Hematopoietic multipotent progenitor cell treated with erythropoietin and hydrocortisone succinate and interleukin-3 and kit ligand, for 6 days (in vitro differentiated cells): Measurements from ENCODE around the gene CBX8.
A peak's percentile ranks its signal among the peaks of the same experiment; 100 is the strongest.

Source experiments
- DNase-seq: peaks from one replicate; pipeline ENCODE4 v3.0.0-alpha.2; 2015

CBX8 gene

DNA sequence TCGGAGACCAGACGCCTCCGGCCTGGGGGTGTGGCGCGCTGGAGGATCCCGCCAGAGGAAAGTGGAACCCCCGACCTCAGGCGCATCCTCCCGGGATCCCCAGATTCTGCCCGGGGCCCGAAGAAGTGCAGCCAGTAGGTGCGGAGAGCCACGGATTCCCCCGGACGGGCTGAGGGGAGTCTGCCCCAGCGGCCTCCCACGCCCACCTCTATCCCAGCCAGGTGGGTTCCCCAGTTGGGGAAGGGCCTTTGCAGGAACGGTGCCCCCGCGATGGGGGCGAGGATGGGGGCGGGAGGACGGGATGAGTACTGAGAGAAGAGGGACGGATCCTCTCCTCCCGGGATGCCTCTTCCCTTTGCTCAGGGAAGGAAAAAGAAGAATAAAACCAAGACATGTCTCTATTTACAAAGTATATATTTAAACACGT lies 5.1 kb downstream of the CBX8 start:
- no peak for DNase-seq

DNA sequence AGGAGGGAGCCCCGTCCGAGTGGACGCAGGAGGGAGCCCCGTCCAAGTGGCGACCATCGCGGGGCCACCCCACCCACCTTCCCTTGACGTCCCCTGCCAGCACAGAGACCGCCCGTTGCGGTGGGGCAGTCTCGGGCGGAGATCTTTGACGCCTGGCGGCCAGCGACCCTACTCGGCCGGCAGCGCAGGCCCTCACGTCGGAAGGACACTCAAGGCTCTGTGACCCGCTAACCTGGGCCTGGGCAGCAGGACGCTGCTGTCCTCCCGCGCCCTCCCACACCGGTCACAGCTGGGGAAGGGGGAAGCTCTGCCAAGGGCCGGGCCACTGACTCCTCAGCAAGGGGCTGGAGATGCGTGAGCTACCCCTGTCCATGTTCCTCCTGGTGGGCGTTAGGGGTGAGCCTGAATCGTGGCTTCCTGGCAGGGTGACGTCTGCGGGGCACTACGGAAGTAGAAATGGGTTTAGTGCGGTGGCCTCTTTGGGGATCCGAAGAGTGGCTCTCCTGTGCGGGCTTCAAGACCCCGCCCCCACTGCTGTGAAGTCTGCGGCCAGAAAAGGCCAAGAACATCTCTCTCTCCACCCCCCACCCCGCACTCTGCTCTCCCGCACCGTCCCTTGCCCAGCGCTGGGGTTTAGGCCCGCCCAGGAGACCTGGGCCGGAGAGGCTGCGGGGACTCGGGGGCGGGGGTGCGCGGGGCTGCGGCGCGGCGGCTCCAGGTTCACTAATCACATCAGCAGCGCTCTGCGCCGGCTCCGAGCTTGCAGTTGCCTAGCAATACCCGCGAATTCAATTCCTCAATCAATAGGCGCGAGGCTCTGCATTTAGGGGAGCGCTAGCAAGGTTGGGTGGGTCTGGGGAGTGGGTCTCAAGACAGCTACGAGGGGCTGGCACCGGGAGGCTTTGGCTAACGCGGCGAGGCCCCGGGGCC lies 5.8 kb downstream of the CBX8 start:
- DNase-seq, result peak; percentile 24

DNA sequence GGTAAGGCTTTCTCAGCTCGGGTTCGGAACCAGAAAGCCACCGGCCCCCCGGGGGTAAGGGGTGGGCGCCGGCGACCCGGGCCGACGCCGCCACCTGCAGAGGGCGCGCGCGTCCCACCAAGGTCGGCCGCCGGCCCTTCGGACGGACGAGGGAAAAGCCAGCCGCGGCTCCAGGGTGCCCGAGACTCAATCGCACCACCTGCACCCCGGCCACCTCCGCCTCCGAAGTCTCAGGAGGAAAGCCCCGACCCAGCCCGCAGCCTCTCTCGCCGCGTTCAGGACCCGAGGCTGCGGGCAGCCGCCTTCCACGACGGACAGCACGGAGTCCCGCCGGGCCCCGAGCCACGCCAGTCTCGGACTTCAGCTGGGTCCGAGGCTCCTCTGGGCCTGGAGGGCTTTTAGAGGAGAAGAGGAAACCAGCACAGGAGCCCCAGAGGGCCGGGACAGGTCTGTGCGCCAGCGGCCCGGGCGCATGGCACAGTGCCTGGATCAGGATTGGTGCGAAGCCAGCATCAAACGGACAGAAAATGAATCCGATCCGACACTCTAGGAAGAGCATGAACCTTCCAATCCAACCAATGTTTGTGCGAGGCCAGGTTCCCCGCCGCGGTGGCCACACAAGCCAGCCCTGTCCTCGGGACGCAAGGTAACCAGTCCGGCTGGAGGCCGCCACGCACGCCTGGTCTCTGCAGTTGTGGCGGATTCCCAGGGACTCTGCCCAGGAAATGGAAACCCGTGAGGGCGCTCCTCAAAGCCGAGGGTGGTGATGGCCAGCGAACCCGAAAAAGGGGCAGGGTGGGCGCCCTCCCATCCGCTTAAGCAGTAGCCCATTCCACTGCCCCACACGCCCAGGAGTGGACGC lies 6.7 kb downstream of the CBX8 start:
- DNase-seq, result peak; percentile 65

DNA sequence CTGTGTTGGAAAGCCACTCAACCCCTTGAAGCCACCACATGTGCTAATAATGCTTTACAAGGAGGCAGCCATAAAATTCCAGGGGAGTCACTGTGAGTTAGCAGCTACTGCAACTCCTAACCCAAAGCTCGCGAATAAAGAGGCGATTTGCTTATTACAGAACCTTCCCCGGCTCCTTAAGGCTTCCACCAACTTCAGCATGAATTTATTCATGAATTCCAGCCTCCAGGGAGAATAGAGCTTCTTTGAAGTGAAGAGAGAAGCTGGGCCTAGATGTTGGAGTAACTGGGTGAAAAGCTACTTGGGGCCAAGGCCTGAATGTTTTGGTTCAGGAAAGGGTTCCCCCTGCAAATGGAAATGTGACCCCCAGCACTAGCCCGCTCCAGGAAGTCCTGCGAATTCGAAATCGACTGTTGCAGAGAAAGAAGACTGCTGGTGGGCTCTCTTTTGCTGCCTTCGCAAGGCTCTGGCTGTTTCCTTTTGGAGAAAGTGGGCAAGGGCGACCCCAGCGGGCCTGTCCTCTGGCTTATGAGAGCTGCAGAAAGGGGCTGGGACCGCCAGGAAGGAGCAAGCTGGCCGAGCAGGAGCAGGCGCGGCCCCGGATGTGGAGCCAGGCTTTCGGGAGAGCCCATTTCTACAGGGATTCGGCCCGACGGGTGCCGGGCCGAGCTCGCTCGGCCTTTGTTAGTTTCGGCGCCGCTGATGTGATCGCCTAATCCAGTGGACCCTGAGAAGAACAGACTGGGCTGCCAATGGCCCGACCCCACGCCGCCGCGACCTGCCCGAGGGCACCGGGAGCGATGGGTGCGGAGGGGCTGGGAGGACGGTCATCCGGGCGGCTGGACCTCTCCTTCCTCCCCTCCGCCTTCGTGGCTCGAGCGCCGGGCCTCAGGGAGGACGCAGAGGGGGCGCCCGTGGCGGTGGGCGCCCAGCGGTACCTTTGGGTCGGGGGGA lies 7.6 kb downstream of the CBX8 start:
- DNase-seq, result peak; percentile 12

DNA sequence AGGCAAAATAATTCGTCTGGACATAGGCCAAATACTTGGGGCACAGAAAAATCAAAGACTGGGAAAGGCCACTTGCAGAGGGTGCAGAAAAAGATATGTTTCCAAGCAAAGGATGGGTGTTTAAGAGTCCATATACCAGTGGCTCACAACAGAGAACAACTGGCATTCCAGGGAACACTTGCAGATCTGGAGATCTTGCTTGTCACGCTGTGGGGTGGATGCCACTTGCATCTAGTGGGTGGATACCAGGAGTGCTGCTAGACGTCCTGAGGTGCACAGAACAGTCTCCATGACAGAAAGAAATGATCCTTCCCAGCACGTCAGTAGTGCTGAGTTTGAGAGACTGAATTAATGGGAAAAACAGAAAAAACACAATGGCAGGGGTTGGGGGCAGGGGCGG lies 8.4 kb downstream of the CBX8 start:
- no peak for DNase-seq

DNA sequence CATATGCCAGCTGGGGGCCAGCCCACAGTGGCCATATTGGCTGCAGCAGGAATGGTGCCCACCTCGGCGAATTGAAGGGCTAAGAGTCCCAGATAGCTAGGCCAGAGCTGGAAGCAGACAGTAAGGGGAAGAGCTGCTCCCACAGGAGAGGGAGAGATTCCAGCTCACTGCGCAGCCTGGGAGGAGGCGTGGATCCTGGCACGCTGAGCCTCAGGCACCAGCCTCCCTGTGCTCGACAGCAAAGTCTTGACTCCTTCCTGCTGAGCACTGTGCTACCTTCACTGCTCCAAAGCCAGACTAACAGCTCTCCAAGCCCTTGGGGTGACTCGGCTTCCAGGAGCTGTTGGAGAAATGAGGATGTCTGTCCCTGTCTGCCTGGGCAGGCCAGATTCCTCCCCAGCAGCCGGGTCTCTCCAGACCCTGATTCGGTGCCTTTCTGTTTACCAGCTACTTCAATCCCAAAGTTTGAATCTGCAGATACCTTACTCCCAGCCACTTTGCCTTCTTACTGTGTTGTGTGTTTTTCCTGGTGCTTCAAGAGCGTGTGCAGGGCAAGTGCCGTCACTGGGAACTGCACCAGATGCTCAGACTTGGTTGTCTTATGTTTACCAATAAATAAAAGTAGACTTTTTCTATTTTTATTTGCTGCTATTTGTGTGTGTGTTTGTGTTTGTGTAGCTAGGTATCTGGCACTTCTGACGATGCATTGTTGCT lies 9.8 kb downstream of the CBX8 start:
- no peak for DNase-seq

DNA sequence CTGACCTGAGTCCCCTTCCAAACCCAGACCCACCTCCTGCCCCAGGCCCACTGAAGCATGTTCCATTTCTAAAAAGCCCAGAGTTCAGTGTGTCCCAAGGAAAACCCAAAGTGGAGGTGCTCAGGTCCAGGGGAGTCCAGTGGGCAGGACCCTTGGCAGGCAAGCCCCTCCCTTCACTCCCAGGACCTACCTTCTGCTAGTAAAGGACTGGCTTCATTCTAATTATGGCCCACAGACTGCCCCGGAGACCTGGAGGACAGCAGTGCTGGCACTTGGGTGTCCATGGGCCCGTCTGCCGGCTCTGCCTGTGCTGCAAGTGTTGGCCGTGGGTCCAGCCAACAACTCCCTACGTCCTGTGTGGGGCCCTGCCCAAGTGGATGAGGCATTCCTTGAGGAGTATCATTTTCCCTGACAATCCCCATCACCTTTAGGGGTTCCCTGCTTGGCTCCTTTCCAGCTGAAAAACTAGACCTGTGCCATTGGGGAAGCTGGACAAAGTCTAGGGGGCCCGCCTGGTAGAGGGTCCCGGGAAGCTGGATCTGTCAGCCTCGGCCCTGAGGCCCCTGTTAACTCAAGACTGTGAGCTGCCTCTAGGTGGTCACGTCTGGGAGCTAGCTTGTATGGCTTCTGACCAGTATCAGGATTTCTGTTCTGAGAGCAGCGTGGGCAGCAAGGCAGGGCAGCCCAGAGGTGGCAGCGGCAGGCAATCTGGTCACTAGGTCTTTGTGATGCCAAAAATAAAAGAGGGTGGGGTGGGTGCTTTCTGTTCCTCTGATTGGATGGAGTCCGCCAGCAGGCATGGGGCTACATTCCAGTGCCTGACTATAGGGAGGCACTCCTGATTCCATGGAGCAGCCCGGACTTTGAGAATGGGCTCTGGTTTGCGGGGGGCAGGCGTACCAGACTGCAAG lies 10.7 kb downstream of the CBX8 start:
- no peak for DNase-seq

DNA sequence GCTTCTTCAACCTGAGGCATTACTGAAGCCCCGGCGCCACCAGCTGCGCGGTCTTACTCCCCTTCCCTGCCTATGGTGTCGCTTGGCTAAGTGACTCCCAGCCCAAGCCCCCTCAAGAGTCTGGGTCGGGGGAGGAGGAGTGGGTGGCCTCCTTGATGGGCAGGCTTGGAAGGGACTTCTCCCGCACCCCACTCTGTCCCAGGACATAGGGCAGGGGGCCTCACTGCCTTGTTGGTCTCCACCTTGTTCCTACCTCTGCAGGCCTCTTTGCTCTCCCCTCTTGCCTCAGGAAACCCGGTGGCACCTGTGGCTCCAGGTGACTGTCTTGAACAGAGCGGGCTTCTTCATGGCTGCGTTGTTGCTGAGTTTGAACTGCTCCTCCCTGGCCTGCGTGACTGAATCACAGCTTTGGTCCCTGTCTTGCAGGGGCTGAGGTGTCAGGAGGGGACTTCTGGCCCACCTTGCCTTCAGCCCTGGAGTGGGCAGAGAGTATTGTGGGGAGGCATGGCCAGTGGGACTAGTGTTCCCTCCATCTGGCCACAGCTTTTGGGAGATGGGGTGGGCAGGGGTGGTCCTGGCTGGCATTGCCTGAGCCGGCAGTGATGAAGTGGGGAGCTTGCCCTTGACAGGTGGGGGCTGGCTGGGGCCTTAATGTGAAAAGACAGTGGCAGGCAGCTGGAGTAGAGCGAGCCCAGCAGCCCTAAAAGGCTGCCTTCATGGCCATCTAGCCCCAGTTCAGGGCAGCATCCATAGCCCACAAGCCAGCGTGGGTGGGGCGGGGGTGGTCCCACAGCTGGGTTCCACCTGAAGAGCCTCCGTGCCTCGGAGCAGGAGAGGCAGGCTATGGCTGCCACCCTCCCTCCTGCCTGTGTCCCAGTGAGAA lies 11.6 kb downstream of the CBX8 start:
- no peak for DNase-seq

DNA sequence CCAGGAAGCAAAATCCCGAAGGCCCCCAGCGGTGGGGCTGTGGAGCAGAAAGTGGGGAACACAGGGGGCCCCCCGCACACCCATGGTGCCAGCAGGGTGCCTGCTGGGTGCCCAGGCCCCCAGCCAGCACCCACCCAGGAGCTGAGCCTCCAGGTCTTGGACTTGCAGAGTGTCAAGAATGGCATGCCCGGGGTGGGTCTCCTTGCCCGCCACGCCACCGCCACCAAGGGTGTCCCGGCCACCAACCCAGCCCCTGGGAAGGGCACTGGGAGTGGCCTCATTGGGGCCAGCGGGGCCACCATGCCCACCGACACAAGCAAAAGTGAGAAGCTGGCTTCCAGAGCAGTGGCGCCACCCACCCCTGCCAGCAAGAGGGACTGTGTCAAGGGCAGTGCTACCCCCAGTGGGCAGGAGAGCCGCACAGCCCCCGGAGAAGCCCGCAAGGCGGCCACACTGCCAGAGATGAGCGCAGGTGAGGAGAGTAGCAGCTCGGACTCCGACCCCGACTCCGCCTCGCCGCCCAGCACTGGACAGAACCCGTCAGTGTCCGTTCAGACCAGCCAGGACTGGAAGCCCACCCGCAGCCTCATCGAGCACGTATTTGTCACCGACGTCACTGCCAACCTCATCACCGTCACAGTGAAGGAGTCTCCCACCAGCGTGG lies 12.4 kb downstream of the CBX8 start:
- no peak for DNase-seq

DNA sequence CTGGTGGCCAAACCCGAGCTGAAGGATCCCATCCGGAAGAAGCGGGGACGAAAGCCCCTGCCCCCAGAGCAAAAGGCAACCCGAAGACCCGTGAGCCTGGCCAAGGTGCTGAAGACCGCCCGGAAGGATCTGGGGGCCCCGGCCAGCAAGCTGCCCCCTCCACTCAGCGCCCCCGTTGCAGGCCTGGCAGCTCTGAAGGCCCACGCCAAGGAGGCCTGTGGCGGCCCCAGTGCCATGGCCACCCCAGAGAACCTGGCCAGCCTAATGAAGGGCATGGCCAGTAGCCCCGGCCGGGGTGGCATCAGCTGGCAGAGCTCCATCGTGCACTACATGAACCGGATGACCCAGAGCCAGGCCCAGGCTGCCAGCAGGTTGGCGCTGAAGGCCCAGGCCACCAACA lies 13.0 kb downstream of the CBX8 start:
- no peak for DNase-seq

DNA sequence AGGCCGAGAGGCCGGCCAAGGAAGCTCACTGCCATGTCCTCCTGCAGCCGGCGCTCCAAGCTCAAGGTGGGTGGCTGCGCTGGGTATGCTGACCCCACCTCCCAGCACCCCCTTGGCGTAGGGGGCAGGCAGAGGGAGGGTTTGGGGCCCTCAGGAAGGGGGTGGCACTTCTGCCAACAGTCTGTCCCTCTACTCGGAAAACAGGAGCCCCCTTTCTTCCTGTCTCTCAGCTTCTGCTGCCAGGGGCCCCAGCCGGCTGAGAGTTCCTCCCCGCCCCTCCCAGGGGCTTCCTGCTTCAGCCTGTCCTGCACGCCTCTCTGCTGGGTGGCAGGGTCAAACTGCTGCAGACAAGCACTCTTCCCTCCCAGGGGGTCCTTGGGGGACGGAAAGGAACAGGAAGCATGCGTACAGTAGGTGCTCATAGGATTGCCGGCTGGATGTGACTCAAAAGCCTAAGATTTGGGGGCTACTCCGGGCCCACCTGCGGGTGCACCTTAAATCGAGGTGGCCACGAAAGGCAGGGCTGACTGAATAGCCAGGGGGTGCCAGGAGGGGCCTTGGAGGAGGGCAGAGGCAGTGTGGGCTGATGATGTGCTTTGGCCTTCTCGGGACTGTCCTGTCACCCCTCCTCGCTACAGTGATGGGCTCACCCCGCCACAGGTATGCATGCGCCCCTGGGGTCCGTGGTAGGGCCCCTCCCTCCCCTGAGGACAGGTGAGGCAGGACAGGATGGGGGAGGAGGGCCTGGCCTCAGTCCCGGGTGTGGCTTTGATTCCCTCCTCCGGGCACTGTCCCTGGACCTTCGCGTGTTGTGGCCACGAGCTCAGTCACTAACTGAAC lies 14.9 kb downstream of the CBX8 start:
- no peak for DNase-seq

DNA sequence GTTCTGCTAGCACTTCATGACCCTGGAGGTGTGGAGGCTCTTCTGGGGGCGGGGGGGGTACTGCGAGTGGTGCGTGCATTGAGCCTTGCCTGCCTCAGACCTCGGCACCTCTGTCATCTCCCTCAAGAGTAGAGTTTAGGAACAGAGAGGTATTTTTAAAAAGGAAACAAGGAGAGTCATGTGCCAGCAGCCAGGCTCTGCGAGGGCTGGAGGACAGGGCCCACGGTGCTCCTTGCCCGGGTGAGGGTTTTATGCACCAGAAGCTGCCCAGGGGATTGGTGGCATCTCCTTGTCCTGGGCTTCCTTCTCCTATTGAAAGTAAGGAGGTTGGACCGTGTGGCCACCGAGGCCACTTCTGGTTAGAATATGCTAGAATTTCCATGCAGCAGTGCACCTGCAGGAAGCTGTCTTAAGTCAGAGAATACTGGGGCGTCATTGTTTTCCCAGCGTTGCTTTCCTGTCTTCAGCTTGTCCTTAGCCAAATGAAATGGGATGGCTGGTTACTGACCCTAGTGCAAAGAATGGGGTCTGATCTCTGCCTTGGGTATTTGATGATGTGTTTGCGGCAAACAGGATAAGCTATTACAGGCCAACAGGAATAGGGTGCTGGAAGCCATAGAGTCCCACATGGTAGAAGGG lies 15.7 kb downstream of the CBX8 start:
- no peak for DNase-seq

DNA sequence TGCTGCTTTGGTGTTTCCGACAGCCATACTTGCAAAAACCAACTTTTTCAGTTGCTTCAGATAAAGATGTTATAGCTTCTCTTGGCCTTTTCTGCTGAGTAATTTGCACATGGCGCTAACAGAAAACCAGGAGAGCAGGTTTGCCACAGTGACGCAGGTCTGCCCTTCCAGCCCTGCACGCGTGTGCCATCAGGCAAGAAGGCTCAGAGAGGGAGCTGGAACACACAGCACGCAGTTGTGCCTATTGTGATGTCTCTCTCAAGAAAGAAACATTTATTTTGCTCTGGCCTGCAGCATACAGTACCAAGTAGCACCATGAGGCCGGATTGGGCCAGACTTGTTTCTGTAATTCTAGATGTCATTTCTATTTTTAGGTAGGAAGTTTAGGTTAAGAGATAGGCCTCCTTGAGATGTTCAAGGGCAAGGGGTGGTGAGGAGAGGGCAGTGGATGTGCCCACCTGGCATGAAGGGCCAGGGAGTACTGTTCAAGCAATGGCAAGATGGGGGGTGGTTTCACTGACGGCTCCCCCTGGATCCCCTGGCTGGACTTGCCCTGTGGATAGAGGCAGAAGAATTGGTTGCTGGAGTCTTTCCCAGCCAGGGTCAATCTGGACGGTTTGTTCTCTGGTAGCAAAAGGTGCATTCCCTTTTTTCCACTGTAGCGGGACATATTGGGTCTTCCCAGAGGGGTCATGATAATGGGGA lies 17.1 kb downstream of the CBX8 start:
- DNase-seq, result peak; percentile 33

DNA sequence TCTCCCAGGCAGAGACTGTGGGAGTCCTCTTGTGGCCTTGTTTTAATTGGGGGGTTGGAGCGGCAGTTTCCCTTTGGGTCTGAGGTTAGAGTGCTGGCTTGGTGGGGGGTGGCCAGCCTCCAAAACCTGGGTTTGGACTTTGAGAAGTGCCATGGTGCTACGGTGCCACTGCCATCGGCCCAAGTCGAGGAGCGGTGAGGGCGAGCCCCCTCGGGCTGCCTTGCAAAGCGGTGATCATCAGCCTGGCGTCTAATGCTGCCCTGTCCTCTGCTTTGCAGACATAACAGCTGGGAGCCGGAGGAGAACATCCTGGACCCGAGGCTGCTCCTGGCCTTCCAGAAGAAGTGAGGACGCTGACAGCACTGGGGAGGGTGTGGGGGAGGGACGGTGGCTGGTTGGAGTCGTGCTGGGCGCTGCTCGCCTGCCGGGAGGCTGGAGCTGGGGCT lies 17.8 kb downstream of the CBX8 start:
- DNase-seq, result no peak

DNA sequence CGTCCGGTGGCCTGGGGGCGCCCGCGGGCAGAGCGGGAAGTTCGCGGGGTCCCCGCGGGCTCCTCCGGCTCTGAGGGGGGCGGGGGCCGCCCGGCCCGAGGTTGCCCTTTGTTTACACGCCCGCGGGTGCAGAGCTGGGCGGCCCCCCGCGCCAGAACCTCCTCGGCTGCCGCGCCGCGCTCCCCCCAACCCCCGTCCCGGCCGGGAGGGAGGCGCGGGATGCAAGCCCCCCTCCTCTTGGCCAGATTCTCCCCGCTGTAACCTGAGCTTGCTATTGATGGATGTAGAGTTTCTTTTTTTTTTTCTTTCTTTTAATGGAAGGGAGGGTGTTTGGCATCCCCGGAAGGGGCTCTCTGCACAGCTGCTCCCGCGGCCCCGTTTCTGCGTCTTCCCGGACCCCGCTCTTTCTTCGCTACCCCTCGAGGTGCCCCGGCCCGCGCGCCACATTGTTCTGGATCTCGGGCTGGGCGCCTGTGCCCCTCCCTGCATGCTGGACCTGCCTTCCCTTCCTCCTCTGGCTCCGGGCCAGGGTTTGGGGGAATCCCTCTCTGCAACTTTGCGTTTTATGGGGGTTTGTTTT lies 18.3 kb downstream of the CBX8 start:
- peak; percentile 63 for DNase-seq

DNA sequence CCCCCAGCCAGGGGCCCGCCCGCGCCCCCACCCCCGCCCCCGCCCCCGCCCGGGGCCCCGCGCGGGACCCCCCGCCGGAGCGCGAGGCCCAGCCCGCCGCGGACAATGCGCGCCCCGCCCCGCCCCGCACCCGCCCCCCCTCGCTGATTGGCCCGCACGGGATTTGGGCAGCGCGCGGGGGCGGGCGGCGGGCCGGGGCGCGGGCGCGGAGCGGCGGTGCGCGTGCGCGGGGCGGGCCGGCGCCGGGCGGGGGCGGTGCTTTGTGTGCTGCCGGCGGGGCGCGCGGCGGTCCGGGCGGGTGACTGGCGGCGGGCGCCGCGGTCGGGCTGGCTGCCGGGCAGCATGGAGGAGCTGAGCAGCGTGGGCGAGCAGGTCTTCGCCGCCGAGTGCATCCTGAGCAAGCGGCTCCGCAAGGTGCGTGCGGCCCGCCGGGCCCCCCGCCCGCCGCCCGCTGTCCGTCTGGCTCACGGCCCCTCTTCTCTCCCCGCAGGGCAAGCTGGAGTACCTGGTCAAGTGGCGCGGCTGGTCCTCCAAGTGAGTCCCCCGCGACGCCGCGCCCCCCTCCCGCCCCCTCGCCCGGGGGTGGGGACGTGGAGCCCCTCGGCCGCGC lies 18.9 kb downstream of the CBX8 start, which contains the start of gene CBX2:
Gene CBX2 (plus strand): TSS at position 255 of the 610 bp plus-strand sequence. CDS start 88 bp downstream, at position 343.
- peak; percentile 85 for DNase-seq
